Activated naive CD8-positive, alpha-beta T cell treated with anti-CD3 and anti-CD28 coated beads, Interleukin-2, amount 50 U/mL, for 24 hours (primary cell): ENCODE data around the gene JADE1.

Experiments
- ATAC-seq: fragments of 150-1000 bp; cut with Tn5 transposase; one replicate; pipeline ENCODE4 v1.10.0; 2021
- DNase-seq: peaks from one replicate; pipeline ENCODE4 v3.0.0; 2021
- H3K27ac Mint-ChIP-seq: one replicate; pipeline ENCODE4 v1.8.0; 2021; ENCODE audit warnings: mild to moderate bottlenecking, mixed read lengths
- H3K27me3 Mint-ChIP-seq: one replicate; pipeline ENCODE4 v1.8.0; 2021; ENCODE audit warnings: mixed read lengths
- H3K36me3 Mint-ChIP-seq: one replicate; pipeline ENCODE4 v1.8.0; 2021; ENCODE audit warnings: low read depth, mixed read lengths
- H3K4me1 Mint-ChIP-seq: one replicate; pipeline ENCODE4 v1.8.0; 2021; ENCODE audit warnings: mixed read lengths
- H3K4me3 Mint-ChIP-seq: one replicate; pipeline ENCODE4 v1.8.0; 2021; ENCODE audit warnings: mild to moderate bottlenecking, moderate library complexity, mixed read lengths
- H3K9me3 Mint-ChIP-seq: one replicate; pipeline ENCODE4 v1.8.0; 2021; ENCODE audit warnings: mixed read lengths

The JADE1 gene

DNA sequence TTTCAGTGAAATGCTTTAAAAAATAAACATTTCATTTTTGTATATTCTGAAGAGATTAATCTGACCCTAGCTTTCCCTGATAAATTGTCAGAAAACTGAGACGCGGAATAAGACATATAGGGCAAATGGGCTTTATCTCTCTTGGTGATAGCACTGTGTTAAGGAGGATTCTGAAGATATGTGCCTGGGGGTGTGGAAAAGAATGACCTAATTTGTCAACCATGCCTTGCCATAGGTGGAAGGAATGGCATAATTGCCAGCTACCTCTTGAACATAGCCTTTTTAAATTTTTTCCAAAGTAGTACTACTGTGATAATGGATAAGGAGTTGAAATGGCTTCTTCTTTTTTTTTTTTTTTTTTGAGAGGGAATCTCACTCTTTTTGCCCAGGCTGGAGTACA, 11.7 kb downstream of the JADE1 start:
- Mint-ChIP-seq H3K27me3 (no peaks in the 10 kb centered on the region), H3K36me3 (peaks cover 26% of the 10 kb centered on the region), H3K4me3 (no peak overlapping the region), H3K9me3 (no peaks in the 10 kb centered on the region), H3K27ac (no peak overlapping the region), H3K4me1 (peaks cover 70% of the 10 kb centered on the region)
- DNase-seq (no peak), ATAC-seq (no peak)

- Mint-ChIP-seq H3K4me1 (peaks cover 79% of the 10 kb centered on the region), H3K36me3 (peaks cover 24% of the 10 kb centered on the region), H3K4me3 (no peak overlapping the region), H3K9me3 (no peaks in the 10 kb centered on the region), H3K27me3 (no peaks in the 10 kb centered on the region), H3K27ac (no peak overlapping the region)
- ATAC-seq, result no peak
- DNase-seq, result no peak
Observed at GRCh38 chr4:128823025-128823661, 13.6 kb downstream of the JADE1 start.

DNA sequence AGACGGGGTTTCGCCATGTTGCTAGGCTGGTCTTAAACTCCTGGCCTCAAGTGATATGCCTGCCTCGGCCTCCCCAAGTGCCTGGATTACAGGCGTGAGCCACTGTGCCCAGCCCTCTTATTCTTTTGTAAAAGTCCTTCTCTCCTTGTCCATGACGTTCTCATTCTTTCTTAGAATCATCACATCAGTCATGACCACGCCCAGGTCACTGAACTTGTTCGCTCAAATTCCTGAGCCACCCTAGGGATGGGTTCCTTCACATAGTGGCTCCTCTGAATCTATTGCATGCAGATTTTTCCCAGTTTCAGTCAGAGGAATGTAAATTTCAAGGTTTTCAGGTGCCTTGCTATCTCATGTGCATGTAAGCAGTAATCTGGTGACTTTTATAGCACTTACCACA, 15.7 kb downstream of the JADE1 start:
- H3K36me3 Mint-ChIP-seq, result peaks cover 25% of the 10 kb centered on the region
- peak overlapping the region; percentile 3 for H3K27ac Mint-ChIP-seq
- DNase-seq (no peak), ATAC-seq (no peak)
- no peaks in the 10 kb centered on the region for H3K27me3 Mint-ChIP-seq
- no peaks in the 10 kb centered on the region for H3K9me3 Mint-ChIP-seq
- no peak overlapping the region for H3K4me3 Mint-ChIP-seq
- peaks cover 68% of the 10 kb centered on the region for H3K4me1 Mint-ChIP-seq

GRCh38 chr4:128827296-128827695, 17.8 kb downstream of the JADE1 start:
- H3K4me1 Mint-ChIP-seq, result peaks cover 68% of the 10 kb centered on the region
- no peaks in the 10 kb centered on the region for H3K27me3 Mint-ChIP-seq
- ATAC-seq (no peak), DNase-seq (no peak)
- H3K4me3 Mint-ChIP-seq, result no peak overlapping the region
- peak overlapping the region; percentile 5 for H3K27ac Mint-ChIP-seq
- H3K36me3 Mint-ChIP-seq, result peaks cover 28% of the 10 kb centered on the region
- H3K9me3 Mint-ChIP-seq, result no peaks in the 10 kb centered on the region

GRCh38 chr4:128830906-128831503, 21.5 kb downstream of the JADE1 start:
- H3K36me3 Mint-ChIP-seq, result peaks cover 28% of the 10 kb centered on the region

GRCh38 chr4:128831531-128832242, 22.2 kb downstream of the JADE1 start:
- H3K27ac Mint-ChIP-seq, result peak overlapping the region; percentile 12
- no peaks in the 10 kb centered on the region for H3K27me3 Mint-ChIP-seq
- no peak overlapping the region for H3K4me3 Mint-ChIP-seq
- H3K9me3 Mint-ChIP-seq, result no peaks in the 10 kb centered on the region
- H3K4me1 Mint-ChIP-seq, result peaks cover 38% of the 10 kb centered on the region
- ATAC-seq (no peak), DNase-seq (no peak)
- H3K36me3 Mint-ChIP-seq, result peaks cover 31% of the 10 kb centered on the region

More at GRCh38 chr4:128830906-128831503, 21.5 kb downstream of the JADE1 start:
- no peaks in the 10 kb centered on the region for H3K27me3 Mint-ChIP-seq
- peak overlapping the region; percentile 13 for H3K27ac Mint-ChIP-seq
- H3K4me3 Mint-ChIP-seq, result no peak overlapping the region
- DNase-seq, result no peak
- no peak for ATAC-seq
- no peaks in the 10 kb centered on the region for H3K9me3 Mint-ChIP-seq
- H3K4me1 Mint-ChIP-seq, result peaks cover 44% of the 10 kb centered on the region

GRCh38 chr4:128832243-128832625, 22.7 kb downstream of the JADE1 start:
- no peak for ATAC-seq
- Mint-ChIP-seq H3K27ac (peak overlapping the region; percentile 61), H3K4me3 (no peak overlapping the region), H3K27me3 (no peaks in the 10 kb centered on the region), H3K36me3 (peaks cover 33% of the 10 kb centered on the region), H3K9me3 (no peaks in the 10 kb centered on the region), H3K4me1 (peaks cover 37% of the 10 kb centered on the region)
- DNase-seq, result no peak

DNA sequence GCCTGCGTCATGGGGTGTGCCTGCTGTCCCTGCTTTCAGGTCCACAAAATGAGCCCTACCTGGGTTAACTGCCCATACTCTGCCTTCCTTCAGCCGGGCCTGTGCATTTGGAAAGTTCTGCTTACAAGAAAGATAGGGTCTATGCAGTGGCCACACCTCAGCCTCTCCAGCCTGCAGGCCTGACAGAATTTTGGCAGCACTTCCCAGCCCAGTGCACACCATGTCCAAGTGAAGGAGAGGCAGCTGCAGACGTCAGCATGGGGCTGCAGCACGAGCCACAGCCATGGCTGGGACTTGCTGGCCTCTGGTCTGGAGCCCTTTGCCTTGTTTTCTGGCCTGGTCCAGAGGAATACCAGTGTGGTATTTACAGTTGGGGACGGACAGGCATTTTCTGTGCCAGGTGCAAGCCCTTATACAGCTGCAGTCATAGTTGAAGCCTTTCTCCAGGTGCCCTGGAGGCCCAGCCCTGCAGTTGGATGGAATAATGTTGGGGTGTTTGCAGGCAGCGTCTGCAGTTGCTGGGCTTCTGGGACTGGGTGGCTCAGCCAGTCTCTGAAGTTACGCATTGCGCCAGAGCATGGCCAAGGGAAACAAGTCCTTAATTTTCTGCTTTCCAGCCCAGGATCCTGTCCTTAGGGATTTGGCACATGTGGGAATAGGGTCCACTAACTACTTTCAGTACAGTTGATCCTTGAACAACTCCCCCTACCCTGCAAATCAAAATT, 26.2 kb downstream of the JADE1 start:
- ATAC-seq, result no peak
- Mint-ChIP-seq H3K9me3 (no peaks in the 10 kb centered on the region), H3K4me1 (peaks cover 43% of the 10 kb centered on the region), H3K36me3 (peaks cover 17% of the 10 kb centered on the region), H3K27ac (no peak overlapping the region), H3K4me3 (no peak overlapping the region), H3K27me3 (no peaks in the 10 kb centered on the region)
- DNase-seq, result no peak

DNA sequence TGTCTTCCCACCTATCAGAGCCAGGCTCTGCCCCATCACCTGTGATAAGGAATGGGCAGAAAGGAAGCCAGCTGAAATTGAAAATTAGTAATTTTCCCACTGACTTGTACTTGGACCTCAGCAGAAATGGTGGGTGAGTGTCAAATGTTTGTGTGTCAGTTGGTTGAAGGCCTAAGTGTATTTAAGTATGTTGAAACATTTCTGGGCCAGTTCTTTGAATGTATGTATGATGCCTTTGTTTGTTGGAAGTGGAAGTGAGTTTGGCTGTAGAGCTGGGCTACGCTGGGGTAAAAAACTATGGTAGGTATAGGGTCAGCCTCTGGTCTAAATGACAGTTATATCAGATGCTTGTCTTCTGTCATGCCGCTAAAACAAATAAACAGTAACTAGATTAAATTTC, 27.7 kb downstream of the JADE1 start:
- H3K36me3 Mint-ChIP-seq, result peaks cover 18% of the 10 kb centered on the region
- H3K27me3 Mint-ChIP-seq, result no peaks in the 10 kb centered on the region
- H3K9me3 Mint-ChIP-seq, result no peaks in the 10 kb centered on the region
- peaks cover 41% of the 10 kb centered on the region for H3K4me1 Mint-ChIP-seq
- DNase-seq (no peak), ATAC-seq (no peak)
- no peak overlapping the region for H3K4me3 Mint-ChIP-seq
- no peak overlapping the region for H3K27ac Mint-ChIP-seq

DNA sequence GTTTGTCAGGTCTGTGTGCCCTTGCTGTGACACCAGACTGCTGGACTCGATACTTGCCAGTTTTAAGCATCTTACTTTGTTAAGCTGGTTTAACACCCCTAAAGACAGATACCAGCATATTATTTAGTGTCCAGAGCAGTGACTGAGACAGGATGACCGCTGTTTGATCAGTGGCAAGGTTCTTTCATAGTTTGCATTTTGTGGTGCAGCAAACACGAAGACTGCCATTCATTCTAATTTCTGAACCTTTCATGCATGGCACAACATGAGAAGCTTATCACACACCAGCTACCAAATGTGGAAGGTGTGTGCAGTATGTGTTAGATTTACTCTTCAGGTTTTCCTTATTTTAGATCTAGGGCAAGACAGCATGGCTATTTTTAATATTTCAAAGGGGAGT, 28.2 kb downstream of the JADE1 start:
- H3K9me3 Mint-ChIP-seq, result no peaks in the 10 kb centered on the region
- ATAC-seq (no peak), DNase-seq (no peak)
- H3K27ac Mint-ChIP-seq, result peak overlapping the region; percentile 32
- H3K27me3 Mint-ChIP-seq, result no peaks in the 10 kb centered on the region
- peaks cover 41% of the 10 kb centered on the region for H3K4me1 Mint-ChIP-seq
- peaks cover 18% of the 10 kb centered on the region for H3K36me3 Mint-ChIP-seq
- H3K4me3 Mint-ChIP-seq, result no peak overlapping the region

DNA sequence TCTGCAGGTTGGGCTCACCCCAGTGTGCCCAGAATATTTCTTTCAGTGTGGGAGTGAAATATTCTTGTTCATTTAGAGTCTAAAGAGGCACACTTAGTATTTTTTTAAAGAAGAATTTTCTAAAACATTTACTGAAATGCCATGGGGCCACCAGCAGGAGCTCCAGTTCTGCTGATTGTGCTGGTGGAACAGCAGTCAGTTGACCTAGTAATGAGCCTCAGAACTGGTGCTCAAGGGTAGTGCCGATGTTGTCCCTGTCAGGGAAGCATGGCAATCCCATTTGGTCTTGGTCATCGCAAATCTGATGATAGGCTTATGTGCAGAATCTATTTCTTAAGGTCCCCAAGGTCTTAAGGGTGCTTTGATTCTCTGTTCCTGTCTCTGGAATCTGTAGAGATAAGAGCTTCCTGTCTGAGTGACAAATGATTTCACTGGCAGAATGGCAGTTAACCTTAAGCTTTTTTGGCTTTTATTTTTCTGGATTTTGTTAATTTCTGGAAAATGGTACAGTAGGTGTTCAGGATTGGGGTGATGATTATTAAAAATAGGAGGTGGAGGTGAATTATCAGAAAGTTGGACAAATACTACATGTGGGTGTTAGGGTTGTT, 31.3 kb downstream of the JADE1 start:
- ATAC-seq, result no peak
- Mint-ChIP-seq H3K36me3 (peaks cover 30% of the 10 kb centered on the region), H3K9me3 (no peaks in the 10 kb centered on the region)

DNA sequence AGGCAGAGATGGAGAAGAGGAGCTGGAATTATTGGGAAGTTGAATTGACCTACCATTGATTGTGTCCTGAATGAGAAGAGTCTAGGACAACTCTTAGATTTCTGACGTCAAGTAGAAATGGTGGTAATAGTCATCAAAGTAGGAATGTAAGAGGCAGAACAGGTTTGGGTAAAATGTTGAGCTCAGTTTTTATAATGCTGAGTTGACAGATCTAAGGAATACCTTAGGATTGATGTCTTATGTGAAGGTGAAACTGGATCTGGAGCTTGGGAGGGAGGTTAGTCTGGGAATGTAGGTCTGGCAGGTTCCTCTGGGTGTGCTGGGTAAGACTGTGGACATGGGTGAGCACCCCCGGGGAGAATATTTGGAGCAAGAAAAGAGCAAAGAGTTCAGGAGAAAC, 31.9 kb downstream of the JADE1 start:
- Mint-ChIP-seq H3K4me3 (no peak overlapping the region), H3K4me1 (peaks cover 39% of the 10 kb centered on the region), H3K36me3 (peaks cover 34% of the 10 kb centered on the region), H3K27me3 (no peaks in the 10 kb centered on the region), H3K27ac (peak overlapping the region; percentile 1), H3K9me3 (no peaks in the 10 kb centered on the region)
- DNase-seq (no peak), ATAC-seq (no peak)

More for the DNA sequence above, 31.3 kb downstream of the JADE1 start:
- no peak overlapping the region for H3K4me3 Mint-ChIP-seq
- no peak for DNase-seq
- H3K27me3 Mint-ChIP-seq, result no peaks in the 10 kb centered on the region
- H3K4me1 Mint-ChIP-seq, result peaks cover 39% of the 10 kb centered on the region
- H3K27ac Mint-ChIP-seq, result peak overlapping the region; percentile 1

DNA sequence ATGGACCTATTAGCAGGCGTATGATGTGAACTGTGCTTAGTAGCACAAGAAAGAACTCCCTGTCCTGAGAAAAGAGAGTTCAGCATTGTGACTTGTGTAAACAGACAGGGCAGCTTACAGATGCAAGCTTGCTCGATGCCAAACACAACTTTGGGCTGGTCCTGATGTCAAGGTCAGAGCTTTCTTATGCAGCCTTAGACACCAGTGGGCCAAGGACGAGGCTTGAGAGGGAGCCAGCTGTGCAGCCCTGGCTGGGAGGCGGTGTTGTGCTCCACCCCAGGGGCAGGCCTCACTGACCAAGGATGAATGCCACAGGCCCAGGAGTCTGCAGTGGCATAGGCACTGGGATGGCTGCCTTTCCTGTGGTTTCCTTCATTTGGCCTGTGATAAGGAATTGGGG, 35.4 kb downstream of the JADE1 start:
- peaks cover 12% of the 10 kb centered on the region for H3K4me1 Mint-ChIP-seq
- H3K9me3 Mint-ChIP-seq, result no peaks in the 10 kb centered on the region
- DNase-seq (no peak), ATAC-seq (no peak)
- H3K27ac Mint-ChIP-seq, result no peak overlapping the region
- H3K4me3 Mint-ChIP-seq, result no peak overlapping the region
- H3K27me3 Mint-ChIP-seq, result no peaks in the 10 kb centered on the region
- H3K36me3 Mint-ChIP-seq, result peaks cover 56% of the 10 kb centered on the region

GRCh38 chr4:128846063-128846462, 36.6 kb downstream of the JADE1 start:
- Mint-ChIP-seq H3K9me3 (no peaks in the 10 kb centered on the region), H3K27me3 (no peaks in the 10 kb centered on the region), H3K36me3 (peaks cover 59% of the 10 kb centered on the region), H3K27ac (no peak overlapping the region), H3K4me1 (peaks cover 6% of the 10 kb centered on the region), H3K4me3 (no peak overlapping the region)
- no peak for DNase-seq
- ATAC-seq, result no peak
